Panc1 (cell line): ENCODE measurements around the gene POLE.

Experiments used
- POLR2AphosphoS5 ChIP-seq: IDR thresholded peaks from 2 replicates; pipeline ENCODE4 v1.6.1; 2012; ENCODE audit warnings: mild to moderate bottlenecking, low read depth, low read length, moderate library complexity
- SIN3A ChIP-seq: IDR thresholded peaks from 2 replicates; pipeline ENCODE4 v1.6.1; 2012; ENCODE audit warnings: low read depth, mild to moderate bottlenecking, low read length, moderate library complexity, borderline replicate concordance; ENCODE audit not compliant: insufficient read depth
- TF ChIP-seq, protein P1 (sequence below): fragments of 450-650 bp; IDR thresholded peaks from 2 replicates; pipeline ENCODE4 v1.5.1; 2017; ENCODE audit warnings: mild to moderate bottlenecking

DNA sequence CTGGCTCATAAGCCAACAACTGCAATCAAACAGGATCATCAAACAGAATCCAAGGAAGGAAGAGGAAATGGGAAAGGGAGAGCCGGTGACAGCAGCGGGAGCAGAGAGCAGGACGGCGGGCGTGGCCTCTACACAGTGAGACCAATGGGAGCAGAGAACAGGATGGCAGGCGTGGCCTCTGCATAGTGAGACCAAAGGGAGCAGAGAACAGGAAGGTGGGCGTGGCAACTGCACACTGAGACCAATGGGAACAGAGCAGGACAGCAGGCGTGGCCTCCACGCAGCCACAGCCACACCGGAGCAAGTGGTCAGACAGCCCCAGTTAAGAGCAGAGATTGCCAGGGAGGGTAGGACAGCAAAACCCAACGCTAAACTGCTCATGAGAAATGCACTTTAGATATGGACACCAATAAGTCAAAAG, 93.2 kb downstream of the POLE start:
- TF ChIP-seq POLR2AphosphoS5 (no peak), SIN3A (no peak)
- TF ChIP-seq, protein P1, sequence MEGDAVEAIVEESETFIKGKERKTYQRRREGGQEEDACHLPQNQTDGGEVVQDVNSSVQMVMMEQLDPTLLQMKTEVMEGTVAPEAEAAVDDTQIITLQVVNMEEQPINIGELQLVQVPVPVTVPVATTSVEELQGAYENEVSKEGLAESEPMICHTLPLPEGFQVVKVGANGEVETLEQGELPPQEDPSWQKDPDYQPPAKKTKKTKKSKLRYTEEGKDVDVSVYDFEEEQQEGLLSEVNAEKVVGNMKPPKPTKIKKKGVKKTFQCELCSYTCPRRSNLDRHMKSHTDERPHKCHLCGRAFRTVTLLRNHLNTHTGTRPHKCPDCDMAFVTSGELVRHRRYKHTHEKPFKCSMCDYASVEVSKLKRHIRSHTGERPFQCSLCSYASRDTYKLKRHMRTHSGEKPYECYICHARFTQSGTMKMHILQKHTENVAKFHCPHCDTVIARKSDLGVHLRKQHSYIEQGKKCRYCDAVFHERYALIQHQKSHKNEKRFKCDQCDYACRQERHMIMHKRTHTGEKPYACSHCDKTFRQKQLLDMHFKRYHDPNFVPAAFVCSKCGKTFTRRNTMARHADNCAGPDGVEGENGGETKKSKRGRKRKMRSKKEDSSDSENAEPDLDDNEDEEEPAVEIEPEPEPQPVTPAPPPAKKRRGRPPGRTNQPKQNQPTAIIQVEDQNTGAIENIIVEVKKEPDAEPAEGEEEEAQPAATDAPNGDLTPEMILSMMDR: no peak
